Ovary (tissue), 9 donors: ENCODE results near the gene PI4KA. TPM values are rescaled to one million over a fixed set of nuclear protein-coding genes. Genes with fewer than 3 reads are reported as not detected.

ENCODE experiments used
- DNase-seq, 5 donors: peaks; one replicate each; pipeline ENCODE4 v3.0.0-alpha.2; 2019 to 2020
- H3K27ac ChIP-seq, 2 donors: fragments of 200-600 bp; one replicate each; pipeline versions ENCODE4 v1.5.1 to v1.8.0; 2019 to 2022
- H3K27me3 ChIP-seq: fragments of 200-600 bp; one replicate; pipeline ENCODE4 v1.8.0; 2022
- H3K36me3 ChIP-seq: fragments of 200-600 bp; sonication (generic); one replicate; pipeline ENCODE4 v1.5.1; 2019
- H3K4me1 ChIP-seq: one replicate; pipeline ENCODE4 v1.8.1; 2013; ENCODE audit warnings: mild to moderate bottlenecking, moderate library complexity; ENCODE audit not compliant: insufficient read depth
- H3K4me3 ChIP-seq: fragments of 200-600 bp; sonication (generic); one replicate; pipeline ENCODE4 v1.5.1; 2017
- H3K9me3 ChIP-seq, 2 donors: fragments of 200-600 bp in 1 of 2; sonication (generic) in 1 of 2; one replicate each; pipeline versions ENCODE4 v1.5.1 to v1.8.1; 2013 to 2019; ENCODE audit warnings: mild to moderate bottlenecking in 1 of 2, moderate library complexity in 1 of 2
- CTCF ChIP-seq, 3 donors: fragments of 450-650 bp in 2 of 3; fragments of 200-600 bp in 1 of 3; IDR thresholded peaks; one replicate each; pipeline versions ENCODE4 v1.5.1 to v1.8.0; 2016 to 2022; ENCODE audit warnings: antibody characterized with exemption in 3 of 3, mild to moderate bottlenecking in 1 of 3
- EP300 ChIP-seq: sonication (generic); formaldehyde crosslinking; IDR thresholded peaks from one replicate; pipeline ENCODE4 v1.6.1; 2017; ENCODE audit warnings: antibody characterized with exemption
- POLR2A ChIP-seq: fragments of 450-650 bp; IDR thresholded peaks from one replicate; pipeline ENCODE4 v1.6.1; 2017; ENCODE audit warnings: antibody characterized with exemption, mild to moderate bottlenecking, moderate library complexity
- WGBS, 3 donors: extraction: QIAGEN DNeasy Blood & Tissue Kit in 1 of 3; methylation state at CpG; one replicate each; pipeline versions ENCODE4 v1.1.5 to v1.1.7; 2013 to 2017; 5-methylcytosine and 5-hydroxymethylcytosine counted together
- intact Hi-C, 4 donors: fragments of 100-400 bp; cut with DNase I; formaldehyde crosslinking; loops; one replicate each; pipeline versions ENCODE4 v1.11.0 to v1.15.1; 2022 to 2023
- polyA plus RNA-seq, 2 donors: library from polyadenylated mRNA; stranded (reverse); fragments of 200-250 nt in 1 of 2; fragments of 350-450 nt in 1 of 2; fragmentation: Illumina TruSeq in 1 of 2; extraction: RNeasy Lipid Tissue Mini Kit (QIAGEN cat#74804) in 1 of 2; gene quantifications; one replicate each; pipeline ENCODE4 v1.2.3, GENCODE V29; 2013 to 2014
- total RNA-seq, 7 donors: library from RNA; depleted of rRNA in 2 of 7; stranded (reverse); fragments of >200 nt in 2 of 7; fragmentation: NEBNext Ultra II Directional in 3 of 7; extraction: Animal tissue kit (Norgen Biotek cat#: 25700) in 3 of 7; gene quantifications; one replicate each; pipeline versions ENCODE4 v1.1.0 to v1.2.4, GENCODE V29; 2016 to 2023
- donor health status: DM: no; HTN: no; CAD: no; lungs with moderate emphysema.
- donor health status: DM: no; HTN: no; CAD: no.
- donor health status: Bipolar disorder and iron deficiency.
- donor health status: DM: yes; HTN: yes; CAD: no.
- donor health status: DM: no; HTN: no; CAD: no.
- donor health status: DM: yes; HTN: yes; CAD: no.

The PI4KA gene
- total and polyA plus RNA-seq, 9 donors = 30.6 to 97.6 (median 62.7) TPM

GRCh38 chr22:20779014-20779817 lies 79.4 kb downstream of the PI4KA start:
- no peaks in the 10 kb centered on the region for H3K27me3 ChIP-seq

DNA sequence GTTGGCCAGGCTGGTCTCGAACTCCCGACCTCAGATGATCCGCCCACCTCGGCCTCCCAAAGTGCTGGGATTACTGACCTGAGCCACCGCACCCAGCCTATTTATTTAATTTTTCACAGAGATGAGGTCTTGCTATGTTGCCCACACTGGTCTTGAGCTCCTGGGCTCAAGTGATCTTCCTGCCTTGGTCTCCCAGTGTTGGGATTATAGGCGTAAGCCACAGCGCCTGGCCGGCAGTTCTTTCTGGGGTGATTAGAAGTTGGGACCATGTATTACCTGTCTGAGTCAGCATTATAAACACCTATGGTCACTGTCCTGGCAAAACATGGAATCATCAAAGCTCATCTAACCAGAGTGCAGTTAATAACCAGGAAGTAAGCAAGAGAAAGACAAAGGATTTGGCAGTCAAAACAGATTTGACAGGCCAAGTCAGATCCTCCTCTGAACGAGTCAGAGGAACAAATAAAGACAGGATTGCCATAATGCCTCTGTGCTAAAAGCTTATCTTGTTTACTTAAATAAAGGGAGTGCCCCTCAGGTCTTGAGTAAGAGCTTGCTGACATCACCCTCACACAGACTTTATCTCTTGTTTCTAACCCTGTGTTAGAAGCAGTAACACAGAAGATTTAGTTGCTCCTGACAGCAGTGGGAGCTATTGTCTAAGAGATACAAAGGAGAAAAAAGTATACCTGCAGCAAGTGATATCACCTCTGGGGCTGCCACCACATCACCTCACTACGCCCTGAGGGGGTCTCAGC lies 81.0 kb downstream of the PI4KA start:
- peaks cover 3% of the 10 kb centered on the region for H3K4me1 ChIP-seq
- TF ChIP-seq POLR2A (no peak), CTCF (IDR thresholded peaks at IDR 0.05) (no peak), EP300 (no peak)
- no peak overlapping the region for H3K4me3 ChIP-seq
- DNase-seq = peak in 2 of 5 donors; percentile 22 to 40
- no peaks in the 10 kb centered on the region for H3K36me3 ChIP-seq
- no peak overlapping the region for H3K27ac ChIP-seq
- no peaks in the 10 kb centered on the region for H3K27me3 ChIP-seq
- intact Hi-C loops = no loop called here
- WGBS, 3 donors = 81 to 88% (median 81%) methylated on average over 10 of the region's 10 CpGs
- no peaks in the 10 kb centered on the region for H3K9me3 ChIP-seq

More at GRCh38 chr22:20779014-20779817, 79.4 kb downstream of the PI4KA start:
- Histone ChIP-seq H3K4me3 (no peak overlapping the region), H3K27ac (no peak overlapping the region), H3K4me1 (no peaks in the 10 kb centered on the region), H3K36me3 (no peaks in the 10 kb centered on the region), H3K9me3 (no peaks in the 10 kb centered on the region)
- no peak for TF ChIP-seq CTCF (IDR thresholded peaks at IDR 0.05)
- TF ChIP-seq EP300 = no peak
- no peak for TF ChIP-seq POLR2A
- WGBS, 3 donors = 84 to 87% (median 85%) methylated on average over 25 of the region's 25 CpGs
- intact Hi-C loops = no loop called here
- no peak for DNase-seq

DNA sequence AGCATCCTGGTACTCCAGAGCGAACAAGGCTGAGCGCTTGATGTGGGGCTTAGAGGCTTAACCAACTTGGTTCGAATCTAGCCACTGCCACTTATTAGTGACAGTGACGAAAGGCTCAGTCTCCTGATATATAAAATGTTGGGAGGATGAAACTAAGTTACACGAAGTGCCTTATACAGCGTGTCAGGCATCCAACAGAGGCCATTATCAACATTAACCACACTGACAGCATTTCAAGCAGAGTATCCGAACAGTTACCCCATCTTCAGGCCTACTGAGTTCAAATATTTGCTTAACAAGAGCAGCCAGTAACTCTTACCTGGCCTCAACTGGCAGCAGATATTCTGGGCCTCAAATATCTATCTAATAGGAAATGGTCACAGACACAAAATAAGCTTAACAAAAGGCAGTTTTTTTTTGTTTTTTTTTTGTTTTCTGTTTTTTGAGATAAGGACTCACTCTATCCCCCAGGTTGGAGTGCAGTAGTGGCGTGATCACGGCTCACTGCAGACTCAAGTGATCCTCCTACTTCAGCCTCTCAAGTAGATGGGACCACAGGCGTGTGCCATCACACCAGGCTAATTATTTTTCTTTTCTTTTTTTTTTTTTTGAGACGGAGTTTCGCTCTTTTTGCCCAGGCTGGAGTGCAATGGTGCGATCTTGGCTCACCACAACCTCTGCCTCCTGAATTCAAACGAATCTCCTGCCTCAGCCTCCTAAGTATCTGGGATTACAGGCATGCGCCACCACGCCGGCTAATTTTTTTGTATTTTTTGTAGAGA lies 81.8 kb downstream of the PI4KA start:
- H3K27me3 ChIP-seq = no peaks in the 10 kb centered on the region
- H3K4me3 ChIP-seq = no peak overlapping the region
- WGBS, 3 donors = 93 to 96% (median 95%) methylated on average over 17 of the region's 17 CpGs
- TF ChIP-seq EP300 = no peak
- TF ChIP-seq POLR2A = no peak
- TF ChIP-seq CTCF (IDR thresholded peaks at IDR 0.05) = no peak
- H3K27ac ChIP-seq = no peak overlapping the region
- DNase-seq = no peak
- H3K36me3 ChIP-seq = no peaks in the 10 kb centered on the region
- no peaks in the 10 kb centered on the region for H3K9me3 ChIP-seq
- intact Hi-C loops = no loop called here
- H3K4me1 ChIP-seq = peaks cover 3% of the 10 kb centered on the region

- WGBS, 3 donors = 61 to 64% (median 64%) methylated on average over 4 of the region's 4 CpGs
- TF ChIP-seq CTCF (IDR thresholded peaks at IDR 0.05) = no peak
- TF ChIP-seq EP300 = no peak
- Histone ChIP-seq H3K4me3 (no peak overlapping the region), H3K27ac (no peak overlapping the region), H3K4me1 (peaks cover 3% of the 10 kb centered on the region), H3K9me3 (no peaks in the 10 kb centered on the region), H3K36me3 (no peaks in the 10 kb centered on the region), H3K27me3 (no peaks in the 10 kb centered on the region)
- DNase-seq = no peak
- intact Hi-C loops = no loop called here
Measured at GRCh38 chr22:20775342-20775895, 83.2 kb downstream of the PI4KA start.
